ENCODE results near the gene GRXCR2.

The GRXCR2 gene

GRCh38 chr5:145834917-145835847 is 37.6 kb downstream of the GRXCR2 start, which contains the start of gene PRELID2:
PRELID2 (minus strand) TSS chr5:145835342; CDS start chr5:145835251, 91 bp downstream.
- DNase-seq: peak; percentile 57

DNA sequence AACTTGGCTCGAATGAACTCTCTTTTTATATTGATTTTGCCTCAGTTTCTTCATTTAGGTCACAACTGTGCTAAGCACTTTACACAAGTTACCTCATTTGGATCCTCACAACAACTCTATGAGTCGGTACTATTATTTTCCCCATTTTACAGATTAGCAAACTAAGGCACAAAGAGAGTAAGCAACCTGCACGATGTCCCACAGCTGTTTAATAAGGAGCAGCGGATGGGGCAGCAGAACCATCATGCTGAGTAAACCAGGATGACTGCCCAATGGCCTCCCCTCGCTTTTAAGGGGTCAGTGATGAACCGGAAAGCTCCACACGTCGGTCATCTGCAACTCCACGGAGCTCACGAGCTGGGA is 38.3 kb downstream of the GRXCR2 start:
- no peak for DNase-seq

DNA sequence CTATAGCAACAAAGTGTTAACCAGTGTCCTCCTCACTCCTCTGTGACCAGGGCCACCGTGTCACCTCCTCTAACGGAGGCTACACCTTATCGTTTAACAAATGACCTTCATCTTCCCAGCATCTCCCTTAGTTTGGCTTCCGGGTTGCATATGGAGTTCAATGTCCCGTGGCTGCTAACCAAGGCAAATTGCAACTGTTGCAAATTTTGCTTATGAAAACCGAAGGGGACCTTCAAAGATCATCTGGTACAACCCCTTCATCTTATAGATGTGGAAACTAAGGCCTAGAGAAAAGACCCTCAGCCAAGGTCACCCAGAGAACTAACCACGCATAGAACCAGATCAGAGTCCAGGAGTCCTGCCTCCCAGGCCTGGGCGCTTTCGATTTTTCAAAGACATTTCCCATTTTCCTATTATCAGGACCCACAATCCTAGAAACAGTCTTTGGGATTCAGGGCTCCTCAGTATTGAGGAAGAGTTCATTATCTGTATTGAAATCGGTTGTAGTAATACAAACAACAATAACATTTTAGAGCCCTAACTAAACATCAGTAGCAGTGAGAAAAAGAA is 39.1 kb downstream of the GRXCR2 start:
- DNase-seq: no peak

- no peak for DNase-seq
Observed at GRCh38 chr5:145830594-145830993, 42.2 kb downstream of the GRXCR2 start.

GRCh38 chr5:145829708-145830361 is 43.0 kb downstream of the GRXCR2 start:
- peak; percentile 44 for DNase-seq

GRCh38 chr5:145826895-145827674 is 45.7 kb downstream of the GRXCR2 start:
- DNase-seq: no peak

GRCh38 chr5:145825751-145826180 is 47.0 kb downstream of the GRXCR2 start:
- peak; percentile 67 for DNase-seq

DNA sequence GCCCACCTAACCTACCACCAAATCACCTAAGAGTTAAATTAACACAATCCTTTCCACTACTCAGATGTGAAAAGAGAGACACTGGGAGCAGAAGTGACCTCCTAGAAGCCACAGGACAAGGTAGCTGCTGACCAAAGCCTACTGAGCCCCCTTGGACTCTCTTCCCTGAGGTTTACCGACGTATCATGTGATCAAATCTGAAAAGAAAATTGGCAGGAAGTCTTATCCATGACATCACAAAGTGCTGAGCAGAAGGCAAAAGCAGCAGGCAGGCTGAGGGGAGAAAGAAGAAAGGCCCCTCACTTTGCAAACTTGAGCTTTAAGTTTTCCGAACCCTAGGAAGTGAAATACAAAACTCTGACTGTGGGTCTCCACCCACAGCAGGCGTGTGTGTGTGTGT is 48.8 kb downstream of the GRXCR2 start:
- no peak for DNase-seq

DNA sequence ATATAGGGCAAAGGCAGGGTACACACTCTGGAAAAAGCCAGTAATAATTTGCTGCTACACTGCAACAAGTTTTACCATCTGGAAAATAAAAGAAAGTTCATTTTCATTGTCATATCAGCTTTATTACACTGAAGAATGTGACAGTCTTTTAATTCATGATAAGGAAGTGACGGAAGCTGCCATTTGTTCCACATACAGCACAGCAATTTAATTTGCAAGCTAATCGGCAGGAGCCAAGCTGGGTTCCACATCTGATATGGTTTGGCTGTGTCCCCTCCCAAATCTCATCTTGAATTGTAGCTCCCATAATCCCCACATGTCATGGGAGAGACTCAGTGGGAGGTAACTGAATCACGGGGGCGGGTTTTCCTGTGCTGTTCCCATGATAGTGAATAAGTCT is 54.2 kb downstream of the GRXCR2 start:
- no peak for DNase-seq

GRCh38 chr5:145812877-145813276 is 59.9 kb downstream of the GRXCR2 start:
- DNase-seq: no peak

GRCh38 chr5:145811834-145812625 is 60.8 kb downstream of the GRXCR2 start:
- DNase-seq: peak; percentile 20
